ENCODE measurements around the gene KLF4. TPM values are rescaled to one million over a fixed set of nuclear protein-coding genes. Genes with fewer than 3 reads are reported as not detected.

The KLF4 gene
- total RNA-seq, 1 donor from 2014 or later = 75.1 TPM

DNA sequence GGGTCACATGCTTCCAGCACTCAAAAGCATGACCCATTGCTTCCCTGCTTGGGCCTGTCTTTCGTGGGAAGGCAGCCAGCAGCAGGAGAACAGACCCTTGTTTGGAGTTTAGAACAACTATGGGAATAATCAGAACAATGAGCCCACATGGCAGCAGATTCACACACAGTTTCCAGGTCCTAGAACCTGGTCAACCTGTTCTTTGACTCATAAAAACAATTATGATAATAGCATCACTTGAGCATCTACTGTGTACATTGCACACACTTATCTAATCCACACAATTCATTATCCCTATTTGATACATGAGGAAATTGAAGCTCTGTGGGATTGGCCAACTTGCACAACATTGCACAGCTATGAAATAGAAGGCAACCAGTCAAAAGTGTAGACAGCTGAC lies 41.7 kb downstream of the KLF4 start:
- DNase-seq = no peak

DNA sequence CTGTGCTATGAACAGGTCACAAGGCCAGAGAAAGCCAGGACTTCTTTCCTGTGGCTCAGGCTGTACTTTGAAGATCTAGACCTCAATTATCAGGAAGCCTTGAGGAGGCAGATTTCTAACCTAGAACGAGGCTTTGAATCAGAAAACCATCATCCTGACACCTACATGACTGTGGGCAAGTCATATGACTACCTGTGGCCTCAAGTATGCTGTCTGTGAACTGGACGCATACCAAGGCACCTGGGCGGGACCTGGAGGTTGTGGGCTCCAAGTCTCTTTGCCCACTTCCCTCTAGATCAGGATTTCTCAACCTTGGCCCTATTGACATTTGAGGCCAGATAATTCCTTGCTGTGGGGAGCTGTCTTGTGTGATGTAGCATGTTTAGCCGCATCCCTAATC lies 42.5 kb downstream of the KLF4 start:
- DNase-seq = no peak

DNA sequence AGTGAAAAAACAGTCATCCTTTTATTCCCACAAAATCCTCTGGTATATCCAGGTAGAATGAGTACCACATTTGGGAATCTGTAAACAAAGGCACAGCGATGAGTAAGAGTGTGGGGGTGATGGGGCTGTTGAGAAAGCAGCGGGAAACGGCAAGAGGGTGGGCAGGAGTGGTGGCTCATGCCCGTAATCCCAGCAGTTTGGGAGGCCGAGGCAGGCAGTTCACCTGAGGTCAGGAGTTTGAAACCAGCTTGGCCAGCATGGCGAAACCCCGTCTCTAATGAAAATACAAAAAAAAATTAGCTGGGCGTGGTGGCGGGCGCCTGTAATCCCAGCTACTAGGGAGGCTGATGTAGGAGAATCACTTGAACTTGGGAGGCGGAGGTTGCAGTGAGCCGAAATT lies 43.1 kb downstream of the KLF4 start:
- DNase-seq = no peak

DNA sequence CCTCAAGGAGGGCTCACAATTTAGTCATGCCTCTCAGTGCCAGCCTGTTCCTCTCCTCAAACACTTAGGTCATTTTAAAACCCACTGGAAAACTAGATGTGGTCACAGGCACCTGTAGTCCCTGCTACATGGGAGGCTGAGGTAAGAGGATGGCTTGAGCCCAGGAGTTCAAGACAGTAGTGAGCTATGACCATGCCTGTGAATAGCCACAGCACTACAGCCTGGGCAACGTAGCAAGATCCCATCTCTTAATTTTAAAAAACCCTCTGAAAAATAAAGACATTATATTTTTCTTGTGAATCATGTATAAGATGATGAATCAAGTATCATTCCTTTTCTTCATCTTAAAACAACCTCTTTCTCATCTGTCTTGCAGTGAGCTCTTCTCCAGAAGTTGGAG lies 45.8 kb downstream of the KLF4 start:
- no peak for DNase-seq

DNA sequence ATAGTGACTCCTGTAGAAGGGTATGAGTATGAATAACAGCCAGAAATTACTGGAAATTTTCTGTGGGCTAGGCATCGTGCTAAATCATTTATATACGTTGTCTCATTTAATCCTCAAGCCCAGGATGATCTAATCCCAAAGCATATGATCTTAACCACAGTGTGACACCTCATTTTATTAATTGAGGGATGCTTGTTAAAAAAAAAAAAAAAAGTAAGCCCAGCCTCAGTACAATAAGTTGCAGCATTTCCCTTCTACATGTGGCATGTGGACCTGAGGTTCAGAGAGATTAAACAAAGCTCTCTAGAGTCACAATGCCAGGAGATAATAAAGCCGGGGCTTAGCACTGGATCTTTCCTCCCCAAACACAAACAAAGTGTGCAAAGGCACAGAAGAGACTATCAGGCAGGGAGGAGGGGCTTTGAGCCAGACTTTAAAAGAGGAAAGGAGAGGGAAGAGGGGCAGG lies 49.5 kb downstream of the KLF4 start:
- DNase-seq = no peak

DNA sequence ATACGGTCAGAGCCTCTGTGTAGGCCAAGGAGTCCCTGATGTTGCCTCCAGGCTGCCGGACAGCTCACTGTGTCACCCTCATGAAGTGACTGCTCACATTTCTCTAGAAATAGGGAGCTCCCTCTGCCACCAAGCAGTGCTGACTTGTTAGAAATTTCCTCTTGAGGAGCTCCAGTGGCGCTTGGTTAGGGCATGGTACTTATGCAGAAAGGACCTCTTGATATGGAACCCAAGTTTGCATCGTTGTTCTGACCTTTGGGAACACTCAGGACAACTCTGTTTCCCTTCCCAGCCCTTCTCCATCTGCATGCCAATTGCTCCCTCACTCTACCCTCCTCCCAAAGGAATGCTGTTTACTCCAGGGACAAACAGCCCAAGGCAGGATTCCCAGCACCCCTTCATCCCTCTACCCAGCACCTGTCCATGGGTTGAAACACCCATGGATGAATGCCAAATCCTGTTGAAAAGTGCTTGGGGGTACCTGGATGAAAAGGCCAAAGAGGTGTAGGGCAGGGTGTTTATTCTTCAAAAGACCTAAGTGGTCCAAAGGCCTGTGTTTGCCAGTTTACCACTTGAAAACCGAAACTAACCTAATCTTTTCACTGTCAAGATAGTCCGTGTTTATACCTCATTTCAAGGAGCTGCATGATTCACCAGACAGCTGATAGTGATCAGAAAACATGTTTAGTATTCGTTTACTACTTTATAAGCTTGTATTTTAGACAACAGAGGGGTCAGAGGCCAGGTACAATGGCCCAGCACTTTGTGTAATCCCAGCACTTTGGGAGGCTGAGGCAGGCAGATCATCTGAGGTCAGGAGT lies 51.1 kb downstream of the KLF4 start:
- no peak for DNase-seq

DNA sequence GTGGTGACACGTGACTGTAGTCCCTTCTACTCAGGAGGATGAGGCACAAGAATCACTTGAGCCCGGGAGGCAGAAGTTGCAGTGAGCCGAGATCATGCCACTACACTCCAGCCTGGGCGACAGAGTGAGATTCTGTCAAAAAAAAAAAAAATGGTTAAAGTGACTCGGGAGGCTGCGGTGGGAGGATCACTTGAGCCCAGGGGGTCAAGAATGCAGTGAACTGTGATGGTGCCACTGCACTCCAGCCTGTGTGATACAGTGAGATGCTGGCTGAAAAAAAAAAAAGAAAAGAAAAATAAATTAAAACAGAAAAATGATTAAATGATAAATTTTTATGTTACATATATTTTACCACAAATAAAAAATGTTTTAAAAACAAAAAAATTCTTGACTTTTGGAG lies 51.9 kb downstream of the KLF4 start:
- no peak for DNase-seq

DNA sequence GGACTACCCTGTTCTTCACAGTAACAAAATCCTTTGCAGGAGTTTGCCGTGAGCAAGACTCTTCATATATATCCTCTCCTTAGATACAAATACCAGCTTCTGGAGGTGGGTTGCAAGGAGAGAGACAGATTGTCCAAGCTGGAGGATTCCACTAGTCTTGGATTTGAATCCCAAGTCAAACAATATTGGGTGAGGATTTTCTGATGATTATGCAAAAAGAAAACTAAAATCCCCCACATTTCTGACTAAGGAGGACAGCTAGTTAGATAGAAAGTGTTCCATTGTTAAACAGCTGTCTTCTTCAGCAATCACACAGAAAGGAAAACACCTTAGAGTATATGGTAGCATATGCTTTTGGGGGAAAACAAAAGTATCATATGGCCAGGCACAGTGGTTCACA lies 54.2 kb downstream of the KLF4 start:
- no peak for DNase-seq

Small RNA genes lying within 50 kb of the gene (small RNA-seq; reads per million reads assigned to genes)
- gene HMGN2P32 (ENCODE audit: low replicate concordance) = not detected
- not detected for gene RNU6-492P (ENCODE audit: low replicate concordance)

Other genes starting within 250 kb of the KLF4 start
- 78.5 TPM for gene RAD23B, start 206.5 kb downstream of the KLF4 start, total RNA-seq

Measured in skin of body (tissue), 3 donors.